OCI-LY1 (cell line): Measurements from ENCODE around the gene QPRT.

Experiments
- CTCF ChIP-seq: fragments of 200-600 bp; sonication (generic), shearing (Covaris generic); IDR thresholded peaks from 2 replicates; pipeline ENCODE4 v1.5.1; 2017; ENCODE audit warnings: mild to moderate bottlenecking, antibody characterized with exemption, low read length, moderate library complexity, mixed read lengths
- EZH2 ChIP-seq: fragments of 200-600 bp; sonication (generic), shearing (Covaris generic); IDR thresholded peaks from 2 replicates; pipeline ENCODE4 v1.8.0; 2017; ENCODE audit warnings: borderline replicate concordance, mixed run types, mild to moderate bottlenecking, antibody characterized with exemption, low read length, moderate library complexity, mixed read lengths

GRCh38 chr16:29698042-29698441 is 19.1 kb downstream of the QPRT start:
- TF ChIP-seq CTCF (no peak), EZH2 (no peak)
